ENCODE results near the gene EFNA5.
"Not testable (repeated sequence)": the region's sequence is repeated elsewhere in the genome, so short reads cannot be mapped to it uniquely, and the experiment has no call there.

The EFNA5 gene

GRCh38 chr5:107359916-107360234 lies 310.9 kb downstream of the EFNA5 start:
- DNase-seq: no peak

GRCh38 chr5:107359033-107359915 lies 311.5 kb downstream of the EFNA5 start:
- DNase-seq: no peak

- no peak for DNase-seq
These were observed 313.8 kb downstream of the EFNA5 start for GRCh38 chr5:107356891-107357290.

- no peak for DNase-seq
These were observed 318.2 kb downstream of the EFNA5 start for GRCh38 chr5:107352576-107352975.

- not testable (repeated sequence) for DNase-seq
These were observed 324.2 kb downstream of the EFNA5 start for GRCh38 chr5:107346580-107346979.

GRCh38 chr5:107342371-107342770 lies 328.4 kb downstream of the EFNA5 start:
- DNase-seq: no peak

GRCh38 chr5:107341376-107342084 lies 329.2 kb downstream of the EFNA5 start:
- DNase-seq: no peak

GRCh38 chr5:107340631-107341030 lies 330.1 kb downstream of the EFNA5 start:
- DNase-seq: no peak

GRCh38 chr5:107338335-107338734 lies 332.4 kb downstream of the EFNA5 start:
- no peak for DNase-seq

GRCh38 chr5:107337281-107337680 lies 333.5 kb downstream of the EFNA5 start:
- no peak for DNase-seq

- no peak for DNase-seq
These were observed 338.9 kb downstream of the EFNA5 start for GRCh38 chr5:107331882-107332281.

- DNase-seq: no peak
These were observed 339.4 kb downstream of the EFNA5 start for GRCh38 chr5:107331312-107331711.

- DNase-seq: no peak
These were observed 339.8 kb downstream of the EFNA5 start for GRCh38 chr5:107330903-107331302.

- no peak for DNase-seq
These were observed 340.9 kb downstream of the EFNA5 start for GRCh38 chr5:107329850-107330249.

Data from central memory CD4-positive, alpha-beta T cell (primary cell).